ENCODE data around the gene ANO6.

Gene ANO6

GRCh38 chr12:45435945-45436710 is 220.2 kb downstream of the ANO6 start:
- DNase-seq (ENCODE audit: low read depth, low spot score) = no peak

GRCh38 chr12:45439039-45439438 is 223.1 kb downstream of the ANO6 start:
- DNase-seq (ENCODE audit: low read depth, low spot score) = no peak

GRCh38 chr12:45446013-45446412 is 230.1 kb downstream of the ANO6 start:
- no peak for DNase-seq (ENCODE audit: low read depth, low spot score)

- DNase-seq (ENCODE audit: low read depth, low spot score) = no peak
These were observed 242.3 kb downstream of the ANO6 start for GRCh38 chr12:45458238-45458637.

- no peak for DNase-seq (ENCODE audit: low read depth, low spot score)
These were observed 243.2 kb downstream of the ANO6 start for GRCh38 chr12:45458854-45459807.

GRCh38 chr12:45462506-45462905 is 246.6 kb downstream of the ANO6 start:
- DNase-seq (ENCODE audit: low read depth, low spot score) = no peak

GRCh38 chr12:45464699-45465098 is 248.8 kb downstream of the ANO6 start:
- no peak for DNase-seq (ENCODE audit: low read depth, low spot score)

- no peak for DNase-seq (ENCODE audit: low read depth, low spot score)
These were observed 253.1 kb downstream of the ANO6 start for GRCh38 chr12:45468751-45469615.

GRCh38 chr12:45469902-45470301 is 254.0 kb downstream of the ANO6 start:
- no peak for DNase-seq (ENCODE audit: low read depth, low spot score)

- DNase-seq (ENCODE audit: low read depth, low spot score) = no peak
These were observed 257.7 kb downstream of the ANO6 start for GRCh38 chr12:45473636-45474035.

GRCh38 chr12:45475594-45475993 is 259.7 kb downstream of the ANO6 start:
- no peak for DNase-seq (ENCODE audit: low read depth, low spot score)

GRCh38 chr12:45477526-45477925 is 261.6 kb downstream of the ANO6 start:
- no peak for DNase-seq (ENCODE audit: low read depth, low spot score)

- no peak for DNase-seq (ENCODE audit: low read depth, low spot score)
These were observed 263.0 kb downstream of the ANO6 start for GRCh38 chr12:45478931-45479330.

GRCh38 chr12:45481746-45482145 is 265.9 kb downstream of the ANO6 start:
- DNase-seq (ENCODE audit: low read depth, low spot score) = no peak

- no peak for DNase-seq (ENCODE audit: low read depth, low spot score)
These were observed 267.7 kb downstream of the ANO6 start for GRCh38 chr12:45483571-45483970.

All from activated naive CD8-positive, alpha-beta T cell treated with anti-CD3 and anti-CD28 coated beads, Interleukin-2, amount 50 U/mL, for 16 hours (primary cell).